ENCODE results near the gene NCOA3. TPM values are rescaled to one million over a fixed set of nuclear protein-coding genes. Genes with fewer than 3 reads are reported as not detected.

The NCOA3 gene
- total RNA-seq, 1 donor, result 44.5 TPM

DNA sequence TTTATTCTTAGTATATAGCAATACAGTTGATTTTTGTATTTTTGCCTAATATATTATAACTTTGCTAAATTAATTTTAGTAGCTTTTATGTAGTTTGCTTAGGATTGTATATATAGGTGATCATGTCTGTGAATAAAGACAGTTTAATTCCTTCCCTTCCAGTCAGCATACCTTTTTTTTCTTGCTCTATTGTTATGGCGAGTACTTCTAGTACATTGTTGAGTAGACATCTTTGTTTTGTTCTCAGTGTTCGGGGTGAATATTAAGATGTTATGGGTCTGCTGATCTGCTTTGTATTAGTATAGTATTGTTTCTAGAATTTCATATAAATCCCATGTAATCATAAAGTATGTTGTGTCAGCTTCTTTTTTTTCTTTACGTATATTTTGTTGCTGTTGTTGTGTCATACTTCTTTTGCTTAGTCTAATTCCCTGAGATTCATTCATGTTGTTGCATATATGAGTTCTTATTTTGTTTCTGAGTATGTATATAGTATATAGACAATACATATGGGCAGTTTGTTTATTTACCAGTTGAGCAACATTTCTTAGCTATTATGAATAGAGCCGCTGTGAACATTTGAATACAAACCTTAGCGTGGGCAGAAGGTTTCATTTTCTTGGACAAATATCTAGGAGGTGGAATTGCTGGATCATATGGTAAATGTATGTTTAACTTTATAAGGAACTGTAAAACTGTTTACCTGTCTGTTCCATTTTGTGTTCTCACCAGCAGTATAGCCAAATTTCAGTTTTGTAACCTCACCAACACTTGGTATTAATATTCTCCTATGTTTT lies 25.5 kb downstream of the NCOA3 start:
- Histone ChIP-seq H4K20me1 (ENCODE audit: insufficient read depth, low read length) (peaks cover 7% of the 10 kb centered on the region), H3K27ac (ENCODE audit: low read depth, low read length) (no peak overlapping the region), H3K36me3 (ENCODE audit: insufficient read depth, low read length) (no peaks in the 10 kb centered on the region), H3K79me2 (ENCODE audit: insufficient read depth, low read length) (peaks cover 66% of the 10 kb centered on the region), H2AFZ (ENCODE audit: low read length) (no peak overlapping the region), H3K4me2 (ENCODE audit: insufficient read depth, low read length) (no peak overlapping the region), H3K9me3 (ENCODE audit: low read depth, low read length) (no peaks in the 10 kb centered on the region), H3K4me1 (ENCODE audit: insufficient read depth, low read length) (no peaks in the 10 kb centered on the region), H3K27me3 (ENCODE audit: insufficient read depth, low read length) (no peaks in the 10 kb centered on the region), H3K4me3 (ENCODE audit: insufficient read depth, low read length) (no peak overlapping the region)
- TF ChIP-seq CTCF (IDR thresholded peaks at IDR 0.05; ENCODE audit: extremely low read depth, low read depth, low read length), result no peak
- no peak for DNase-seq (ENCODE audit: insufficient read length, low spot score, missing footprints)

DNA sequence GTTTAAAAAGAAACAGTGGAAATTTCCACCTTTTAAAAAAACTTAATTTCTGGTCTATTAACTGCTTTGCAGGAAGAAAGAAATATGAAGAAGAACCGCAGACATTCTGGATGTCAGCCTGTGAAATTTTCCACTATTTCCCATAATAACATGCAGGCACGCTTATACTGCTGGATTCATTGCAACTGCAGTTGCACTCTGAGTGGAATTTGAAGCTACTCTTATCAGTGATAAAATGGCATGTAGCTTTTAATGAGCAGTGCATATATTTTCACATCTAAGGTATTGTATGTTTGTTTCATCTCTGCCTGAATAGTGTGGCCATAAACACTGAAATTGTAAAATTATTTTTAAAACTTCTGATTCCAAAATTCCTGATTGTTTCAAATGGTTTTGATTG lies 28.2 kb downstream of the NCOA3 start:
- TF ChIP-seq CTCF (IDR thresholded peaks at IDR 0.05; ENCODE audit: extremely low read depth, low read depth, low read length), result no peak
- Histone ChIP-seq H3K4me2 (ENCODE audit: insufficient read depth, low read length) (no peak overlapping the region), H3K36me3 (ENCODE audit: insufficient read depth, low read length) (no peaks in the 10 kb centered on the region), H3K4me1 (ENCODE audit: insufficient read depth, low read length) (no peaks in the 10 kb centered on the region), H3K9me3 (ENCODE audit: low read depth, low read length) (no peaks in the 10 kb centered on the region), H3K79me2 (ENCODE audit: insufficient read depth, low read length) (peaks cover 57% of the 10 kb centered on the region), H3K4me3 (ENCODE audit: insufficient read depth, low read length) (no peak overlapping the region), H3K27ac (ENCODE audit: low read depth, low read length) (no peak overlapping the region), H4K20me1 (ENCODE audit: insufficient read depth, low read length) (peaks cover 7% of the 10 kb centered on the region), H2AFZ (ENCODE audit: low read length) (no peak overlapping the region), H3K27me3 (ENCODE audit: insufficient read depth, low read length) (no peaks in the 10 kb centered on the region)
- no peak for DNase-seq (ENCODE audit: insufficient read length, low spot score, missing footprints)

DNA sequence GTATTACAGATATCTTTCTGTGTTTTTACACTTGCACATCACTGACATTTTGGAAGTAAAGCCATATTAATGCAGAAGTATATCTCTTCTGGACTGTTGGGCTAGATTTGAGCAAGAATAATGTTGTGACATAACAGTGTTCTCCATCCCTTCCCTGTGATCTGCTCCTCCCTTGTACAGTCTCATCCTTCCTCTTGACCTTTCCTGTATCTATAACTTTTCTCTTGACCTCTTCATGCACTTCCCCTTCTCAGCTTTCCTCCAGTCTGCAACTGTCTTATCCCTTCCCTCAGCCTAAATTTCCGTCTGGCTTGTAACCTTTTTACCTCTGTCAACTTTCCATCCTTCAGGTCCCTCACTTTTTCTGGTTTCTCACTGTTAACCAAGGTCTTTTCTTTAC lies 29.8 kb downstream of the NCOA3 start:
- Histone ChIP-seq H4K20me1 (ENCODE audit: insufficient read depth, low read length) (peaks cover 14% of the 10 kb centered on the region), H3K36me3 (ENCODE audit: insufficient read depth, low read length) (no peaks in the 10 kb centered on the region), H3K4me3 (ENCODE audit: insufficient read depth, low read length) (no peak overlapping the region), H3K4me1 (ENCODE audit: insufficient read depth, low read length) (no peaks in the 10 kb centered on the region), H3K9me3 (ENCODE audit: low read depth, low read length) (no peaks in the 10 kb centered on the region), H2AFZ (ENCODE audit: low read length) (no peak overlapping the region), H3K27me3 (ENCODE audit: insufficient read depth, low read length) (no peaks in the 10 kb centered on the region), H3K27ac (ENCODE audit: low read depth, low read length) (no peak overlapping the region), H3K4me2 (ENCODE audit: insufficient read depth, low read length) (no peak overlapping the region), H3K79me2 (ENCODE audit: insufficient read depth, low read length) (peaks cover 70% of the 10 kb centered on the region)
- no peak for TF ChIP-seq CTCF (IDR thresholded peaks at IDR 0.05; ENCODE audit: extremely low read depth, low read depth, low read length)
- no peak for DNase-seq (ENCODE audit: insufficient read length, low spot score, missing footprints)

DNA sequence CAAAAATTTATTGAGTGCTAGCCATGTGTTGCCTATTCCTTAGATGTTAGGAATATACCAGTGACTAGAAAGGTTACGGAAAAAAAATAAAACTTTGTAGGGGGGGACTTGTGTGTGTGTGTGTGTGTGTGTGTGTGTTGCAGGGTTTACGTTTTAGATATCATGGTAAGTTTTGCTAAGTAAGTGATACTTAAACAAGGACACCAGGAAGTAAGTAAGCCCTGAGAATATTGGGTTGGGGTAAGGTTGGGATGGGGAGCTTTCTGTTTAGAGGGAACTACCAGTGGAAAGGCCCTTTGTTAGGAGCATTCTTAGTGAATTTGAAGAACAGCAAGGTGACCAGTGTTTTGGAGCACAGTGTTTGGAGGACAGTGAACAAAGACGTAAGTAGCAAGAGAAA lies 30.3 kb downstream of the NCOA3 start:
- no peaks in the 10 kb centered on the region for H3K4me1 ChIP-seq (ENCODE audit: insufficient read depth, low read length)
- no peak overlapping the region for H3K27ac ChIP-seq (ENCODE audit: low read depth, low read length)
- no peak overlapping the region for H2AFZ ChIP-seq (ENCODE audit: low read length)
- H3K4me3 ChIP-seq (ENCODE audit: insufficient read depth, low read length), result no peak overlapping the region
- H4K20me1 ChIP-seq (ENCODE audit: insufficient read depth, low read length), result peaks cover 13% of the 10 kb centered on the region
- H3K9me3 ChIP-seq (ENCODE audit: low read depth, low read length), result no peaks in the 10 kb centered on the region
- no peak for TF ChIP-seq CTCF (IDR thresholded peaks at IDR 0.05; ENCODE audit: extremely low read depth, low read depth, low read length)
- H3K36me3 ChIP-seq (ENCODE audit: insufficient read depth, low read length), result no peaks in the 10 kb centered on the region
- no peak overlapping the region for H3K4me2 ChIP-seq (ENCODE audit: insufficient read depth, low read length)
- H3K79me2 ChIP-seq (ENCODE audit: insufficient read depth, low read length), result peaks cover 70% of the 10 kb centered on the region
- H3K27me3 ChIP-seq (ENCODE audit: insufficient read depth, low read length), result no peaks in the 10 kb centered on the region
- no peak for DNase-seq (ENCODE audit: insufficient read length, low spot score, missing footprints)

All from osteoblast (primary cell).